Effector memory CD4-positive, alpha-beta T cell (primary cell): ENCODE data around the gene PRDM15.

Experiments used
- DNase-seq, 3 donors: peaks; one replicate each; pipeline ENCODE4 v3.0.0-alpha.2; 2020
- H3K27ac ChIP-seq: 2 replicates; pipeline ENCODE4 v1.7.0; 2013; ENCODE audit warnings: mild to moderate bottlenecking, low read length, moderate library complexity; ENCODE audit not compliant: insufficient read depth, poor library complexity, severe bottlenecking
- H3K27me3 ChIP-seq: replicated peaks from 2 replicates; pipeline ENCODE4 v1.7.0; 2013; ENCODE audit warnings: mild to moderate bottlenecking, low read length; ENCODE audit not compliant: insufficient read depth, control insufficient read depth, poor library complexity, severe bottlenecking
- H3K36me3 ChIP-seq: 2 replicates; pipeline ENCODE4 v1.7.0; 2013; ENCODE audit warnings: mild to moderate bottlenecking, low read length, moderate library complexity; ENCODE audit not compliant: control insufficient read depth, insufficient read depth
- H3K4me1 ChIP-seq: 2 replicates; pipeline ENCODE4 v1.7.0; 2013; ENCODE audit warnings: low read length, mild to moderate bottlenecking; ENCODE audit not compliant: control insufficient read depth, insufficient read depth, poor library complexity, severe bottlenecking
- H3K4me3 ChIP-seq: 2 replicates; pipeline ENCODE4 v1.7.0; 2013; ENCODE audit warnings: low read length, low read depth, mild to moderate bottlenecking; ENCODE audit not compliant: insufficient read depth, poor library complexity, severe bottlenecking
- H3K9me3 ChIP-seq: 2 replicates; pipeline ENCODE4 v1.7.0; 2013; ENCODE audit warnings: mild to moderate bottlenecking, low read length, moderate library complexity; ENCODE audit not compliant: control insufficient read depth

Gene PRDM15

DNA sequence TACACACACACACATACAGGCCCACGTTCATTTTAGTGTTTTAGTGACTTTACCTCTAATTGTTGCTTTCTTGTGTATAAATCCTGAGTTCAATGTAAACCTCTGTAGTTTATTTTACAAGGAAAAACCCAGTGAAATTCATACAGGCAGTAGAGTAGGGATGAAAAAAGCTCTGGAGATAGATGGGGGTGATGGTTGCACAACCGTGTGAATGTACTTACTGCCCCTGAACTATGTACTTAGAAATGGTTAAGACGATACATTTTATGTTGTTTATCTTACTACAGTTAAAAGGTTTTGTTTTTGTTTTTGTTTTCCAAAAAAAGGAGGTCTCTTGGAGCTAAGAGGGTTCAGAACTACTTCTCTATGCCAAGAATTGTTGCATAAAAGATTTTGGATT lies 29.7 kb upstream of the PRDM15 start:
- no peak for DNase-seq
- H3K27me3 ChIP-seq, result no peaks in the 10 kb centered on the region
- no peak overlapping the region for H3K4me3 ChIP-seq
- no peaks in the 10 kb centered on the region for H3K9me3 ChIP-seq
- peaks cover 14% of the 10 kb centered on the region for H3K36me3 ChIP-seq
- H3K27ac ChIP-seq, result no peak overlapping the region
- H3K4me1 ChIP-seq, result no peaks in the 10 kb centered on the region

DNA sequence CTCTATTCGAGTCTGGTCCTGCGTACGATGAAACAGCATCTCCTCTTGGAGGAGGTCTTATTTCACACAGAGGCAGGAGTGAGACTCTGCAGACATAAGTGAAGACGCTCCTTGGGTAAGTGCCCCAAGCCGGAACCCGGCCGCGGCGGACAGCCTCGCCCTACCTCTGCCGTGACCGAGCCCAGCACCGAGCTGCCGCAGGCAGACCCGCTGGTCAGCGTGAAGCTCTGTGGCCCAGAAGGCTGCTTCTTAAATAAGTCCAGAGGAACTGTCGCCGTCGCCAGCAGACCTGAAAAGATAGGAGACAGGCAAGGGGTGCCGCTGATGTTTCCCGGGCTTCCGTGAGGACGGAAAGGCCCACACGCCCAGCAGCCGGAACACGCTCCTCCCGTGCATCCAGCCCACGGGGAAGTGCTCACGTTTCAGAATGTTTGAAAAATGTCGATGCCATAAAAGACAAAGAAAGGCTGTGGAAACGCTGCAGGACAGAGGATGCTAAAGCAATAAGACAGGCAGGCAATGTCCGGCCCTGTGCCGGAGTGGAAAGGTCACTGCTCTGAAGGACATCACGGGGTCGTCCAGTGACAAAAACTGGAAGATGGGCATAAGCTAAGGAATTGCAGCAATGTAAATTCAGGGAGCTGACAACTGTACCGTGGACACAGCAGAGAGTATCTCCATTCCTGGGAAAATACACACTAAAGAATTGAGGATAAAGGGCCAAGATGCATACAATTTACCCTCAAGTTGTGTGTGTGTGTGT lies 28.5 kb upstream of the PRDM15 start:
- DNase-seq, result no peak
- H3K9me3 ChIP-seq, result no peaks in the 10 kb centered on the region
- H3K27me3 ChIP-seq, result no peaks in the 10 kb centered on the region
- H3K36me3 ChIP-seq, result peaks cover 14% of the 10 kb centered on the region
- no peaks in the 10 kb centered on the region for H3K4me1 ChIP-seq
- H3K27ac ChIP-seq, result no peak overlapping the region
- H3K4me3 ChIP-seq, result no peak overlapping the region

DNA sequence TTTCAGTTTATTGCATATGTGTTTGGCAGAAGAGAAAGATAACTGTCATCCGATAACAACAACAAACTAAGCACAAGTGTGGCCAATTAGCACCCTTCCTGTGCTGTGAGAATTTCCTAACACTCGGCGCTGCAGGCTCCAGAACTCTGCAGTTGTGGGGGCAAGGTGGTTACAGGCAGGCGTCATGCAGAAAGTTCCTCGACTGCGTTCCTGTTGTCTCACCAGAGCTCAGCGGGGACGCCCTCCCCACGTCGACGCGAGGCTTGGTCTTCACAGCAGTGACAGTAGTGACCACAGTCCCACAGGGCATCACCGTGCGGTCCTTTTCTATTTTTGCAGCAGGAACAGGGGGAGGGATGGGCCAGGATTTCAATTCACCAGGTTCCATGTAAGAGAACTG lies 27.6 kb upstream of the PRDM15 start:
- peaks cover 14% of the 10 kb centered on the region for H3K36me3 ChIP-seq

DNA sequence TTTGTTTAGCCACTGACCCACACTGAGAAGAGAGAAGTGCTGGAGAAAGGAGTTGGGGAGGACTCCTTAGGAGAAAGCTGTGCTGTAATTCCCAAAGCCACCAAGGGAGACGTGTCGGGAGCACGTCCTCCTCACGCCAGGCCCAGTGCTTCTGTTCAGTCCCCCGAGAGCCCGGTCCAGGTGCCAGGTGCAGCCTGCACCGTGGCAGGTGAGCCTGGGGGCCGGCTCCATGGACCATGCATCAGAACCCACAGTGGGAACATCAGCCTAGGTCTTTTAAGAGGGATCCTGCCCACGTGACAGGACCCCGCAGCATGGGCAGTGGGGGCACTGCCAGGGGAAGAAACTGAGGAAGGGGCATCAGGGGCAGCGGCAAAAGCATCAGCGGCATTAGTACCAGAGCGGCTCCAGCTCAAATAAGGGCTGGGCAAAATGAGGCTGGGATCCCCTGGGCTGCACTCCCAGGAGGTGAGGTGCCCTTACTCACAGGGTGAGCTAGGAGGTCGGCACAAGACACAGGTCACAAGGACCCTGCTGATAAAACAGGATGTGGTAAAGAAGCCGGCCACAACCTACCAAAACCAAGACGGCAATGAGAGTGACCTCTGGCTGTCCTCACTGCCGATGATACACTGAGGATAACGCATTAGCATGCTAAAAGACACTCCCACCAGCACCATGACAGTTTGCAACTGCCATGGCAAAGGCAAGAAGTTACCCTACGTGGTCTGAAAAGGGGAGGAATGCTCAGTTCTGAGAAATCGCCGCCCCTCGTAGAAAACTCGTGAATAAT lies 24.6 kb upstream of the PRDM15 start:
- H3K4me3 ChIP-seq, result no peak overlapping the region
- H3K4me1 ChIP-seq, result peaks cover 3% of the 10 kb centered on the region
- no peaks in the 10 kb centered on the region for H3K27me3 ChIP-seq
- no peak overlapping the region for H3K27ac ChIP-seq
- H3K36me3 ChIP-seq, result peaks cover 14% of the 10 kb centered on the region
- no peak for DNase-seq
- no peaks in the 10 kb centered on the region for H3K9me3 ChIP-seq

More for the DNA sequence above, 27.6 kb upstream of the PRDM15 start:
- no peak for DNase-seq
- Histone ChIP-seq H3K27me3 (no peaks in the 10 kb centered on the region), H3K27ac (no peak overlapping the region), H3K4me1 (no peaks in the 10 kb centered on the region), H3K4me3 (no peak overlapping the region), H3K9me3 (no peaks in the 10 kb centered on the region)

DNA sequence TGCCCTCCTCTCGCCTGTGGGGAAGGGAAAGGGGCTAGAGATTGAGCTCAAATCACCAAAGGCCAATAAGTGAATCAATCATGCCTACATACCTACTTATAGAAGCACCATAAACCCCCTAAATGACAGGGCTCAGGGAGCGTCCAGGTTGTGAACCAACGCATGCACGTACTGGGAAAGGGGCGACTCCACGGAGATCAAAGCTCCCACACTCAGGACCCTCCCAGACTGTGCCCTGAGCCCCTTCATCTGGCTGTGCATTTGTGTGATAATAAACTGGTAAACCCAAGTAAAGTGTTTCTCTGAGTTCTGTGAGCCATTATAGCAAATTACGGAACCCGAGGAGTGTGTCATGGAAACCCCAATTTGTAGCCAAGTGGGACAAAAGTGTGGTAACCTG lies 23.8 kb upstream of the PRDM15 start:
- Histone ChIP-seq H3K27ac (no peak overlapping the region), H3K9me3 (no peaks in the 10 kb centered on the region), H3K4me3 (no peak overlapping the region), H3K36me3 (peaks cover 14% of the 10 kb centered on the region), H3K27me3 (no peaks in the 10 kb centered on the region), H3K4me1 (peaks cover 3% of the 10 kb centered on the region)
- DNase-seq, result no peak

DNA sequence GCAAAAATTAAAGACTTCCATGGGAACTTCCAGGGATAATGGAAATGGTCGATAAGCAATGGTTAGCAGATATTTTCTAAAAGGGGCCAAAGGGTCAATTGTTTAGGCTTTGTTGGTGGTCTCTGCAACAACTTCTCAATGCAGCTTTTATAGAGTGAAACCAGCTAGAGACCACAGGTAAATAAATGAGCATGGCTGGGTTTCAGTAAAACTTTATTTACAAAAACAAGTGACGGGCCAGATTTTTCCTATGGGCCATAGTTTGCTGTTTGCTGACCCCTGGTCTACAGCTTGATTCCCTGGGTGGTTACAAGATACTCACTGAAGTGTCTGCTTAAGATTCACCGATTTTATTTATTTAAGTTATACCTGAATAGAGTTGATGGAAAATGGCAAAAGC lies 22.6 kb upstream of the PRDM15 start:
- no peak for DNase-seq
- H3K36me3 ChIP-seq, result peaks cover 8% of the 10 kb centered on the region
- no peak overlapping the region for H3K4me3 ChIP-seq
- H3K27ac ChIP-seq, result no peak overlapping the region
- H3K9me3 ChIP-seq, result no peaks in the 10 kb centered on the region
- peaks cover 3% of the 10 kb centered on the region for H3K4me1 ChIP-seq
- H3K27me3 ChIP-seq, result no peaks in the 10 kb centered on the region

DNA sequence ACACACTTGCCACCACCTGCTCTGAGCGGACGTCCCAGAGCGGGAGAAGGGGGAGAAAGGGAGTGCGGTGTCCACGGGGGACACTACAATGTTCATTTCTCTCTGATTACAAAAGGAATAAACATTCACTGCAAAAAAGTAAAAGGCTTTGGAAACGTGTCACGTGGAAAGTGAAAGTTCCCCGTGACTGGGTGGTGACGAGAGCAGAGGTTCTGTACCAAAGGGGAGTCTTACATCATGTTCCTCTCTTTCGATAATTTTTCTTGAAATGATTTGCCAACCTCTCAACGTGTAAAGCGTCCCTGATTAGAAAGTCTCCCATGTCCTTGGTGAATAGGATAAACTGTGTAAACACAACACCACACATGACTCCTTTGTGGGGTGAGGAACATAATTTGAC lies 22.0 kb upstream of the PRDM15 start:
- Histone ChIP-seq H3K27me3 (no peaks in the 10 kb centered on the region), H3K9me3 (no peaks in the 10 kb centered on the region), H3K4me1 (peaks cover 3% of the 10 kb centered on the region), H3K4me3 (no peak overlapping the region), H3K27ac (no peak overlapping the region), H3K36me3 (peaks cover 5% of the 10 kb centered on the region)
- no peak for DNase-seq

DNA sequence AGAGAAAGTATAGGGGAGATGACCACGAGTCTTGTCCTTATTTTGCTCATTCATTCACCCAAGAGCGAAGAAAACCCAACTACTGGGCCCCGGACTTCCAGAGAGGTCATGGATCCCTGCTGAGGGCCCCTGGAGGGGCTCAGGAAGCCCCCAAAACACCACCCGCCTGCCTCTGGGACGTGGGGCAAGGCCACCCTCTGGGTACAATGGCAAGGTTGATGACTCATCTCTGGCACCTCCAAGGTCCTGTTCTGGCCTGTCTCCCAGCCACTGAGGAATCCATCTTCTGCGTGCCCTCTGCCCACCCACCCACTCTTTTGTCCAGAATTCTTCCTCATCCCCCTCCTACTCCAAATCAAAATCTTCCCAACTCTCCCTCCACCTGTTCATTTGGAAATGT lies 21.3 kb upstream of the PRDM15 start:
- peaks cover 5% of the 10 kb centered on the region for H3K36me3 ChIP-seq
- H3K4me3 ChIP-seq, result no peak overlapping the region
- H3K4me1 ChIP-seq, result peaks cover 3% of the 10 kb centered on the region
- no peak overlapping the region for H3K27ac ChIP-seq
- no peak for DNase-seq
- no peaks in the 10 kb centered on the region for H3K27me3 ChIP-seq
- no peaks in the 10 kb centered on the region for H3K9me3 ChIP-seq

DNA sequence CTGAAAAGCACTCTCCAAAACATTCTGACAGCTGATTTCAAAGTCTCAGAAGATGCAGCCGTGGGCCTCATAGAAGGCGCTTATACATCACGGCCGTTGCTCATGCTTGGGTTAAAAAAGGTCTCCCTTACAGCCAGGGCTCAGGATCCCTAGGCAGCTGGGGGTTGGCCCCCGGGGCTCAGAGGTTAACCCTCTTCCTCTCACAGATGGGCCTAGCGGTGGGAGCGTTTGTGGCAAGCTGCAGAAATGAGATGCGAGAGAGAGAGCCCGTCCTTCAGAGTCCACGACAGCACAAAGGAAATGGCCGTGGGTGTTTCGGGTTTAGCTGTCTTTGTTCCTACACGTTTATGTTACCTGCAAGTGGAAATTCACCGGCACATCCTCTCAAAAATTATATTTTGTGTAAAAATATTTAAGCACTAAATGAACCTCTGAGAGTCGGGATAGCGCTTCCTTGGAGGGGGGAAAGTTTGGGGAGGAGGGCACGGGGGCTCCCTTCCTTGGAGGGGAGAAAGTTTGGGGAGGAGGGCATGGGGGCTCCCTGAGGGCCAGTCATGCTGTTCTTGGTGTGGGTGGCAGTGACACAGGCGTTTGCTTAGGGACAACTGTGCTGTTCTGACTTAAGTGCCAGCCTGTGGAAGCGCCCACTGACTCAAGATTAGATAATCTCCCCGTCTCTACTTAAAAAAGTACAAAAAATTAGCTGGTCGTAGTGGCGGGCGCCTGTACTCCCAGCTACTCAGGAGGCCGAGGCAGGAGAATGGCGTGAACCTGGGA lies 20.5 kb upstream of the PRDM15 start:
- H3K9me3 ChIP-seq, result no peaks in the 10 kb centered on the region
- H3K36me3 ChIP-seq, result peaks cover 1% of the 10 kb centered on the region
- DNase-seq, result no peak

DNA sequence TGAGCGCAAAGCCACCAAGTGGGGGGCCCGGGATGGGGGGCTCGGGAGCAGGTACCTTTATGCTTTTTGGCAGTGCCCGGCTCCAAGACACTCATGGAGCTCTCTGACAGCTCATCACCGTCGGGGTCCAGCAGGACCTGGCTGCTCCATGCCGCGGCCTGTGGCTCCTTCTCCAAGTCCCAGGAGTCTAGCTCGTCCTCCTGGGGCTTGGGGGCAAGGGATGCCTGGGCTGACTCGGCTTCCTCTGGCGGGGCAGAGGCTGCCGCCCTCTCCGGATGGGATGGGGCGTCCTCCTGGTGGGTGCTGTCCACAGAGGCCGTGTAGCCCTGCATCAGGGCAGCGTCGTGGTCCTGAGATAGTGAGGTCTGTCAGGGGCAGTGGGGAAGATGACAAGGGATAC lies 19.9 kb upstream of the PRDM15 start:
- H3K36me3 ChIP-seq, result no peaks in the 10 kb centered on the region
- peaks cover 3% of the 10 kb centered on the region for H3K4me1 ChIP-seq
- H3K9me3 ChIP-seq, result no peaks in the 10 kb centered on the region
- H3K4me3 ChIP-seq, result no peak overlapping the region
- H3K27ac ChIP-seq, result no peak overlapping the region
- DNase-seq, result no peak
- no peaks in the 10 kb centered on the region for H3K27me3 ChIP-seq

More for the DNA sequence above, 20.5 kb upstream of the PRDM15 start:
- no peak overlapping the region for H3K27ac ChIP-seq
- no peaks in the 10 kb centered on the region for H3K27me3 ChIP-seq
- H3K4me3 ChIP-seq, result no peak overlapping the region
- peaks cover 3% of the 10 kb centered on the region for H3K4me1 ChIP-seq
